ENCODE results near the gene GSN. TPM values are rescaled to one million over a fixed set of nuclear protein-coding genes. Genes with fewer than 3 reads are reported as not detected.

The GSN gene
- total and polyA plus RNA-seq, 9 of the 15 experiments (the other 6 are each of a cell fraction or from before 2014, with no cell fraction given): 0.39 to 16.6 (median 8.2) TPM

DNA sequence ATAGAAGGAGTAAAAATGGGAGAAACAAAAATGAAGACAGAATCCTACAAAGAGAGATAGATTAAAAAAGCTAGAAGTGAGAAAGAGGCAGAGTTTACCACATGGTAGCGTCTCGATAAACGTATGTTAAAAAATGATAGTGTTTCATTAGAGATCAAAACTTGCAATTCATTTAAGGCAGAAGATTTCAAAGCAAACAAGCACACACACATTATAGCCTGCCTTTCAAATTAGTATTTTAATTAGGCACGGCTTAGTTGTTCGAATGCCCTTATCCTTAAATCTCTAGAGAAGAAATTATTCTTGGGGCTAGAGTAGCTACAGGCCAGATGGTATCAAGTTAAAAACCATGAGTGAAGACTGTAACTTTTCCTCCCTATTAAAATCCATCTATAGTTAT is 96.1 kb downstream of the GSN start:
- no peak overlapping the region for H3K4me3 ChIP-seq
- DNase-seq (ENCODE audit: extremely low read depth in 1 of 4, low spot score in 3 of 4) (no peak), FAIRE-seq (no peak), ATAC-seq (no peak)
- H2AFZ ChIP-seq (ENCODE audit: low read depth, low read length): no peak overlapping the region
- no peak overlapping the region for H3K4me2 ChIP-seq (ENCODE audit: insufficient read depth, low read length)
- peaks cover 7% of the 10 kb centered on the region; the same call in 1 of the 3 replicates for H3K36me3 ChIP-seq (ENCODE audit: control insufficient read depth, insufficient read depth, low read length)
- H3K27me3 ChIP-seq (ENCODE audit: control insufficient read depth in 2 of 2, insufficient read depth in 2 of 2, low read length in 2 of 2): no peaks in the 10 kb centered on the region
- H3K4me1 ChIP-seq (replicated peaks in 1 of 2; ENCODE audit: control insufficient read depth in 2 of 2, insufficient read depth in 2 of 2, low read length in 2 of 2): peaks cover 4 to 9% of the 10 kb centered on the region in 2 experiments
- ChIA-PET CTCF (ENCODE audit: low intra/inter-chr PET ratio) (no interaction called here), POLR2A (interaction anchor here (0.7 to 1.7 kb wide), 4 partner anchors 9 to 458 kb away, joined by 3 to 6 read pairs (median 4); no protein-coding TSS in a partner anchor)
- no peak overlapping the region for H3K9ac ChIP-seq (ENCODE audit: insufficient read depth in 1 of 2, low read depth in 2 of 2, low read length in 2 of 2)
- intact Hi-C loops (cut with micrococcal nuclease) (no loop called here), in situ Hi-C loops (cut with MboI) (no loop called here)
- H3K79me2 ChIP-seq (ENCODE audit: control insufficient read depth, insufficient read depth, low read length): peaks cover 39% of the 10 kb centered on the region
- no peaks in the 10 kb centered on the region for H3K9me3 ChIP-seq (replicated peaks; ENCODE audit: control insufficient read depth, insufficient read depth, low read depth, low read length)
- no TSS peak for BruUV-seq (replicated peaks)
- no peaks in the 10 kb centered on the region for H3K9me1 ChIP-seq (ENCODE audit: control insufficient read depth, insufficient read depth, low read length)
- H4K20me1 ChIP-seq (replicated peaks; ENCODE audit: control insufficient read depth, insufficient read depth, low read length): no peaks in the 10 kb centered on the region
- WGBS (ENCODE audit: insufficient coverage, low coverage, missing lambda C conversion rate): 58% methylated on average over 5 of the region's 5 CpGs
- no peak overlapping the region for H3K27ac ChIP-seq (ENCODE audit: extremely low read depth, low read depth, low read length)
- TF ChIP-seq ELF2 (CRISPR knock-in tag; IDR thresholded peaks at IDR 0.05): no peak
- no peak for TF ChIP-seq PRMT5 (CRISPR knock-in tag; IDR thresholded peaks at IDR 0.05)
- TF ChIP-seq, protein P1, sequence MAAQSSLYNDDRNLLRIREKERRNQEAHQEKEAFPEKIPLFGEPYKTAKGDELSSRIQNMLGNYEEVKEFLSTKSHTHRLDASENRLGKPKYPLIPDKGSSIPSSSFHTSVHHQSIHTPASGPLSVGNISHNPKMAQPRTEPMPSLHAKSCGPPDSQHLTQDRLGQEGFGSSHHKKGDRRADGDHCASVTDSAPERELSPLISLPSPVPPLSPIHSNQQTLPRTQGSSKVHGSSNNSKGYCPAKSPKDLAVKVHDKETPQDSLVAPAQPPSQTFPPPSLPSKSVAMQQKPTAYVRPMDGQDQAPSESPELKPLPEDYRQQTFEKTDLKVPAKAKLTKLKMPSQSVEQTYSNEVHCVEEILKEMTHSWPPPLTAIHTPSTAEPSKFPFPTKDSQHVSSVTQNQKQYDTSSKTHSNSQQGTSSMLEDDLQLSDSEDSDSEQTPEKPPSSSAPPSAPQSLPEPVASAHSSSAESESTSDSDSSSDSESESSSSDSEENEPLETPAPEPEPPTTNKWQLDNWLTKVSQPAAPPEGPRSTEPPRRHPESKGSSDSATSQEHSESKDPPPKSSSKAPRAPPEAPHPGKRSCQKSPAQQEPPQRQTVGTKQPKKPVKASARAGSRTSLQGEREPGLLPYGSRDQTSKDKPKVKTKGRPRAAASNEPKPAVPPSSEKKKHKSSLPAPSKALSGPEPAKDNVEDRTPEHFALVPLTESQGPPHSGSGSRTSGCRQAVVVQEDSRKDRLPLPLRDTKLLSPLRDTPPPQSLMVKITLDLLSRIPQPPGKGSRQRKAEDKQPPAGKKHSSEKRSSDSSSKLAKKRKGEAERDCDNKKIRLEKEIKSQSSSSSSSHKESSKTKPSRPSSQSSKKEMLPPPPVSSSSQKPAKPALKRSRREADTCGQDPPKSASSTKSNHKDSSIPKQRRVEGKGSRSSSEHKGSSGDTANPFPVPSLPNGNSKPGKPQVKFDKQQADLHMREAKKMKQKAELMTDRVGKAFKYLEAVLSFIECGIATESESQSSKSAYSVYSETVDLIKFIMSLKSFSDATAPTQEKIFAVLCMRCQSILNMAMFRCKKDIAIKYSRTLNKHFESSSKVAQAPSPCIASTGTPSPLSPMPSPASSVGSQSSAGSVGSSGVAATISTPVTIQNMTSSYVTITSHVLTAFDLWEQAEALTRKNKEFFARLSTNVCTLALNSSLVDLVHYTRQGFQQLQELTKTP (IDR thresholded peaks at IDR 0.05; ENCODE audit: low read depth in 1 of 2, partially characterized antibody in 2 of 2): no peak
- no peak for TF ChIP-seq SMAD3 (CRISPR knock-in tag; conservative IDR thresholded peaks at IDR 0.05)
- TF ChIP-seq, protein P2, sequence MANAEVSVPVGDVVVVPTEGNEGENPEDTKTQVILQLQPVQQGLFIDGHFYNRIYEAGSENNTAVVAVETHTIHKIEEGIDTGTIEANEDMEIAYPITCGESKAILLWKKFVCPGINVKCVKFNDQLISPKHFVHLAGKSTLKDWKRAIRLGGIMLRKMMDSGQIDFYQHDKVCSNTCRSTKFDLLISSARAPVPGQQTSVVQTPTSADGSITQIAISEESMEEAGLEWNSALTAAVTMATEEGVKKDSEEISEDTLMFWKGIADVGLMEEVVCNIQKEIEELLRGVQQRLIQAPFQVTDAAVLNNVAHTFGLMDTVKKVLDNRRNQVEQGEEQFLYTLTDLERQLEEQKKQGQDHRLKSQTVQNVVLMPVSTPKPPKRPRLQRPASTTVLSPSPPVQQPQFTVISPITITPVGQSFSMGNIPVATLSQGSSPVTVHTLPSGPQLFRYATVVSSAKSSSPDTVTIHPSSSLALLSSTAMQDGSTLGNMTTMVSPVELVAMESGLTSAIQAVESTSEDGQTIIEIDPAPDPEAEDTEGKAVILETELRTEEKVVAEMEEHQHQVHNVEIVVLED (CRISPR knock-in tag; IDR thresholded peaks at IDR 0.05): no peak
- TF ChIP-seq FUS (optimal IDR thresholded peaks at IDR 0.05; ENCODE audit: low read depth, low read length): no peak
- TF ChIP-seq C11orf30 (IDR thresholded peaks at IDR 0.05; ENCODE audit: low read depth): no peak
- TF ChIP-seq NEUROD1 (IDR thresholded peaks at IDR 0.05; ENCODE audit: borderline replicate concordance, low read depth, low read length, partially characterized antibody): no peak
- no peak for TF ChIP-seq RFX5 (IDR thresholded peaks at IDR 0.05; ENCODE audit: low read depth, low read length)
- TF ChIP-seq ZNF696 (CRISPR knock-in tag; conservative IDR thresholded peaks at IDR 0.05): no peak
- TF ChIP-seq ARID2 (IDR thresholded peaks at IDR 0.05): no peak
- TF ChIP-seq FOXP1 (CRISPR knock-in tag; IDR thresholded peaks at IDR 0.05): no peak
- TF ChIP-seq MYNN (IDR thresholded peaks at IDR 0.05): no peak
- no peak for TF ChIP-seq MYNN (CRISPR knock-in tag; IDR thresholded peaks at IDR 0.05)
- TF ChIP-seq KHSRP (IDR thresholded peaks at IDR 0.05): no peak
- no peak for TF ChIP-seq ATF1 (CRISPR knock-in tag; IDR thresholded peaks at IDR 0.05)
- TF ChIP-seq ATF1 (tag; IDR thresholded peaks at IDR 0.05): no peak
- no peak for TF ChIP-seq SMARCA5 (IDR thresholded peaks at IDR 0.05)

All from K562 (cell line).